Liver (tissue), 3 donors: Measurements from ENCODE around the gene NOSIP.

Experiments
- CTCF ChIP-seq: fragments of 150-350 bp; IDR thresholded peaks from 2 replicates; pipeline ENCODE4 v1.5.1; 2017; ENCODE audit warnings: improper control_type of control experiment, low read depth, low read length; ENCODE audit not compliant: missing input control
- EGR1 ChIP-seq, 2 donors: IDR thresholded peaks; 2 replicates each; pipeline ENCODE4 v1.6.1; 2016 to 2018; ENCODE audit warnings: antibody characterized with exemption in 2 of 2, low read depth in 2 of 2
- GABPA ChIP-seq, 2 donors: IDR thresholded peaks in 1 of 2; conservative IDR thresholded peaks in 1 of 2; 2 replicates each; pipeline ENCODE4 v1.6.1; 2016; ENCODE audit warnings: antibody characterized with exemption in 2 of 2, mild to moderate bottlenecking in 1 of 2, moderate library complexity in 1 of 2
- JUND ChIP-seq, 2 donors: IDR thresholded peaks; 2 replicates each; pipeline ENCODE4 v1.6.1; 2016; ENCODE audit warnings: antibody characterized with exemption in 2 of 2
- MAX ChIP-seq: IDR thresholded peaks from 2 replicates; pipeline ENCODE4 v1.6.1; 2016; ENCODE audit warnings: antibody characterized with exemption
- RAD21 ChIP-seq, 2 donors: IDR thresholded peaks; 2 replicates each; pipeline ENCODE4 v1.6.1; 2016; ENCODE audit warnings: antibody characterized with exemption in 2 of 2, mild to moderate bottlenecking in 2 of 2
- REST ChIP-seq: IDR thresholded peaks from 2 replicates; pipeline ENCODE4 v1.6.1; 2016; ENCODE audit warnings: antibody characterized with exemption, mild to moderate bottlenecking
- RXRA ChIP-seq, 2 donors: IDR thresholded peaks; 2 replicates each; pipeline ENCODE4 v1.6.1; 2017 to 2018; ENCODE audit warnings: antibody characterized with exemption in 2 of 2, mild to moderate bottlenecking in 1 of 2
- SP1 ChIP-seq: IDR thresholded peaks from 2 replicates; pipeline ENCODE4 v1.6.1; 2018; ENCODE audit warnings: antibody characterized with exemption, mild to moderate bottlenecking
- TAF1 ChIP-seq: conservative IDR thresholded peaks from 2 replicates; pipeline ENCODE4 v1.6.1; 2016; ENCODE audit warnings: antibody characterized with exemption, mild to moderate bottlenecking
- YY1 ChIP-seq: IDR thresholded peaks from 2 replicates; pipeline ENCODE4 v1.6.1; 2016; ENCODE audit warnings: antibody characterized with exemption, mild to moderate bottlenecking
- donor health status: healthy.
- donor health status: healthy.

GRCh38 chr19:49579193-49579592 is 1.2 kb downstream of the NOSIP start:
- TF ChIP-seq REST (no peak), CTCF (no peak), GABPA (IDR thresholded peaks at IDR 0.05 in 1 of 2, conservative IDR thresholded peaks at IDR 0.05 in 1 of 2) (no peak), TAF1 (no peak), RAD21 (IDR thresholded peaks at IDR 0.05) (no peak), EGR1 (IDR thresholded peaks at IDR 0.05; ENCODE audit: low read depth in 2 of 2) (no peak), JUND (IDR thresholded peaks at IDR 0.05) (no peak), SP1 (no peak), RXRA (IDR thresholded peaks at IDR 0.05) (no peak), MAX (no peak), YY1 (no peak)
